HepG2 (cell line): ENCODE results near the gene CCDC97. TPM values are rescaled to one million over a fixed set of nuclear protein-coding genes. Genes with fewer than 3 reads are reported as not detected.
A peak's percentile ranks its signal among the peaks of the same experiment; 100 is the strongest.

ENCODE experiments used
- CEBPZ ChIP-seq: IDR thresholded peaks from 2 replicates; pipeline ENCODE4 v1.6.1; 2012; ENCODE audit warnings: low read length, improper control_type of control experiment
- GPBP1L1 ChIP-seq: sonication (generic); formaldehyde crosslinking; IDR thresholded peaks from 2 replicates; pipeline ENCODE4 v1.5.0; 2020; ENCODE audit warnings: mild to moderate bottlenecking, missing genetic modification reagents
- HNRNPUL1 ChIP-seq: fragments of 200-400 bp; formaldehyde crosslinking; IDR thresholded peaks from 2 replicates; pipeline ENCODE4 v1.6.1; 2017; ENCODE audit warnings: low read depth, mild to moderate bottlenecking, low read length, moderate library complexity
- MYC ChIP-seq: sonication (generic); formaldehyde crosslinking; IDR thresholded peaks from 2 replicates; pipeline ENCODE4 v1.9.0; 2021; ENCODE audit warnings: missing genetic modification reagents, borderline replicate concordance
- PPARG ChIP-seq: conservative IDR thresholded peaks from 2 replicates; pipeline ENCODE4 v1.6.1; 2016; ENCODE audit warnings: missing biosample characterization, missing genetic modification reagents
- RXRB ChIP-seq: IDR thresholded peaks from 2 replicates; pipeline ENCODE4 v1.6.1; 2016; ENCODE audit warnings: borderline replicate concordance, missing genetic modification reagents, missing compliant biosample characterization
- U2AF2 ChIP-seq: fragments of 200-400 bp; formaldehyde crosslinking; IDR thresholded peaks from 2 replicates; pipeline ENCODE4 v1.6.1; 2017; ENCODE audit warnings: low read depth, mild to moderate bottlenecking, low read length
- XBP1 ChIP-seq: sonication (generic); formaldehyde crosslinking; IDR thresholded peaks from 2 replicates; pipeline ENCODE4 v1.5.0; 2020; ENCODE audit warnings: missing genetic modification reagents
- ZEB1 ChIP-seq: IDR thresholded peaks from 2 replicates; pipeline ENCODE4 v1.6.1; 2012; ENCODE audit warnings: mild to moderate bottlenecking, low read depth, inconsistent platforms; ENCODE audit not compliant: insufficient replicate concordance
- ZKSCAN5 ChIP-seq: sonication (generic); formaldehyde crosslinking; IDR thresholded peaks from 2 replicates; pipeline ENCODE4 v1.5.1; 2020; ENCODE audit warnings: mild to moderate bottlenecking, missing genetic modification reagents
- ZNF354B ChIP-seq: sonication (generic); formaldehyde crosslinking; IDR thresholded peaks from 2 replicates; pipeline ENCODE4 v1.8.0; 2022; ENCODE audit warnings: mild to moderate bottlenecking, missing genetic modification reagents
- ZNF407 ChIP-seq: sonication (generic); formaldehyde crosslinking; IDR thresholded peaks from one replicate; pipeline ENCODE4 v1.5.1; 2020; ENCODE audit warnings: mild to moderate bottlenecking, missing genetic modification reagents; ENCODE audit errors: not compliant biosample characterization
- ZNF615 ChIP-seq: sonication (generic); formaldehyde crosslinking; IDR thresholded peaks from 2 replicates; pipeline ENCODE4 v1.5.0; 2020; ENCODE audit warnings: mild to moderate bottlenecking, missing genetic modification reagents, borderline replicate concordance
- ZNF678 ChIP-seq: sonication (generic); formaldehyde crosslinking; IDR thresholded peaks from 2 replicates; pipeline ENCODE4 v1.4.0; 2020; ENCODE audit warnings: mild to moderate bottlenecking, missing genetic modification reagents
- ZSCAN22 ChIP-seq: sonication (generic); formaldehyde crosslinking; IDR thresholded peaks from 2 replicates; pipeline ENCODE4 v1.4.0; 2020; ENCODE audit warnings: mild to moderate bottlenecking, missing genetic modification reagents
- polyA plus RNA-seq, 8 experiments: library from polyadenylated mRNA; depleted of rRNA in 3 of 8; stranded (reverse) in 7 of 8; unstranded in 1 of 8; fragments of >200 nt; fragmentation: Illumina TruSeq in 4 of 8; extraction: Trizol in 4 of 8; gene quantifications; 2 replicates each; pipeline versions ENCODE4 v1.2.1 to v1.2.3, GENCODE V29; 2011 to 2016; ENCODE audit warnings: low read depth in 4 of 8, missing spikeins in 1 of 8, mixed read lengths in 1 of 8; ENCODE audit not compliant: insufficient read depth in 1 of 8
- total RNA-seq, 5 experiments: library from RNA; depleted of rRNA; stranded (reverse); fragments of >200 nt; fragmentation: Illumina TruSeq; extraction: Trizol; gene quantifications; 2 replicates each; pipeline ENCODE4 v1.2.3, GENCODE V29; 2016; ENCODE audit warnings: low read depth in 1 of 5

Gene CCDC97
- total and polyA plus RNA-seq, 2 of the 13 experiments (the other 11 are each of a cell fraction or from before 2014, with no cell fraction given) = 6.2 to 7.3 TPM

- TF ChIP-seq CEBPZ (peak; percentile 69), GPBP1L1 (CRISPR knock-in tag) (no peak), ZNF678 (CRISPR knock-in tag) (no peak), MYC (CRISPR knock-in tag) (peak; percentile 98), U2AF2 (no peak), ZNF615 (CRISPR knock-in tag) (no peak), ZSCAN22 (CRISPR knock-in tag) (peak; percentile 66; the same call in 1 of the 2 replicates), HNRNPUL1 (peak; percentile 17; the same call in 1 of the 2 replicates), ZKSCAN5 (CRISPR knock-in tag) (no peak), RXRB (CRISPR knock-in tag) (peak; percentile 43; the same call in 1 of the 2 replicates), ZNF354B (CRISPR knock-in tag) (no peak), ZEB1 (no peak), ZNF407 (CRISPR knock-in tag) (peak; percentile 89), XBP1 (CRISPR knock-in tag) (no peak), PPARG (CRISPR knock-in tag) (0 out of 2 replicates have a peak, but pooled peaks have one; percentile 17)
Measured at GRCh38 chr19:41263850-41264580, 46.0 kb upstream of the CCDC97 start, which contains the start of gene HNRNPUL1 (continued).
